GM18526 (cell line): ENCODE measurements around the gene FMO3.

Source experiments
- POLR2A ChIP-seq: IDR thresholded peaks from 3 replicates; pipeline ENCODE4 v1.6.1; 2011; ENCODE audit not compliant: insufficient read length; ENCODE audit errors: extremely low read depth

FMO3 gene

GRCh38 chr1:171107969-171108368 lies 17.3 kb downstream of the FMO3 start:
- TF ChIP-seq POLR2A, result no peak

GRCh38 chr1:171109966-171110365 lies 19.3 kb downstream of the FMO3 start:
- no peak for TF ChIP-seq POLR2A

- TF ChIP-seq POLR2A, result no peak
Measured at GRCh38 chr1:171110621-171111326, 20.1 kb downstream of the FMO3 start.

DNA sequence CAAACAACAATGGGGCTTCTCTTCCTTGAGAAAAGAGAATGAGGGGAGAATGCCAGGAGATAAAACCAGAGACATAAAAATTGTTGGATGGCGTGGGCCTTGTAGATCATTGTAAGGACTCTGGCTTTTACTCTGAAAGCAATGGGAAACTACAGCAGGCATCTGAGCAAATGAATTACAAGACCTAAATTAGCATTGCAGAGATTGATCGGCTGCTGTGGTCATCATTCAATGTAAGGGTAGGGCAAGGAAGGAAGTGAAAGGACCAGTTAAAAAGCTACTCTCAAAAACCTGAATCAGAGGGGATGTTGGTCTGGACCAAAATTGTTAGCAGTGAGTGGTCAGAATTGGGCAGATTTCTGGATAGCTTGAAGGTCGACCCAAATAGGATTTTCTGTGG lies 21.4 kb downstream of the FMO3 start:
- no peak for TF ChIP-seq POLR2A

DNA sequence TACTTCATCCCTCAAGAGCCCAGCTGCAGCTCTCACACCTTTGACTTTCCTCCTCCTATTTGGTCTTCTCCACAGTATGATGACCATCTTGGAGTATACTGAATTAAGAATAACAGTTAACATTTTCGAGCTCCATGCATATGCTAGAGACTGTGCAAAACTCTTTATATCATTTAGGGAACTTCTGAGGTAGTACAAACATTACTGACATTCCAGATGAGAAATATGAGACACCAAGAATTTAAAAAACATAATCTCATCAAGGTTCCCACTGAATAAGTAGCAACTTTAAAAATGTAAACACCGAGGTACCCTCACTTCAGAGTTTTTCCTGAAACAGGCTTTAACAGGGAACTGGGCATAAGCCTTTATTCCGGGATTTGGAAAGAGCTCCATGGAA lies 22.7 kb downstream of the FMO3 start:
- no peak for TF ChIP-seq POLR2A

- TF ChIP-seq POLR2A, result no peak
Measured at GRCh38 chr1:171115280-171115897, 24.7 kb downstream of the FMO3 start.

DNA sequence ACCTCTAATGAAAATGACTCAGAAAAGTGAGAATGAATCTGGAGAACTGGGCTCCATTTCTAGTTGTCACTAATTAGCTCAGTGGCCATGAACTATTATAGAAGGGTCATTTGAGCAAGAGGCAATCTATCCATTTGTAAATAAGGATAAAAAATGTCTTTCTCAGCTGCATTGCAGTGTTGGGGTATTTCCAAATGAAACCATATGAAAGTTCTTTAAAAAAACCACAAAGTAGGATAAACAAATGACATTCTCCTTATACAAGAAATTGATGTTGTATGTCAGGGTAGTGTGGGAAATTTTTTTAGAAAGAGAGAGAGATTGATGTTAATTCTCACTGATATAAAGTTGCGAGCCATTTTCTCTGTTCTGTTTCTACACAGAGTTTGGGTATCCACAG lies 26.0 kb downstream of the FMO3 start:
- TF ChIP-seq POLR2A, result no peak

GRCh38 chr1:171117085-171117484 lies 26.4 kb downstream of the FMO3 start:
- TF ChIP-seq POLR2A, result no peak

GRCh38 chr1:171119648-171120047 lies 28.9 kb downstream of the FMO3 start:
- TF ChIP-seq POLR2A, result no peak

GRCh38 chr1:171122299-171122698 lies 31.6 kb downstream of the FMO3 start:
- TF ChIP-seq POLR2A, result no peak

GRCh38 chr1:171122893-171123292 lies 32.2 kb downstream of the FMO3 start:
- TF ChIP-seq POLR2A, result no peak

DNA sequence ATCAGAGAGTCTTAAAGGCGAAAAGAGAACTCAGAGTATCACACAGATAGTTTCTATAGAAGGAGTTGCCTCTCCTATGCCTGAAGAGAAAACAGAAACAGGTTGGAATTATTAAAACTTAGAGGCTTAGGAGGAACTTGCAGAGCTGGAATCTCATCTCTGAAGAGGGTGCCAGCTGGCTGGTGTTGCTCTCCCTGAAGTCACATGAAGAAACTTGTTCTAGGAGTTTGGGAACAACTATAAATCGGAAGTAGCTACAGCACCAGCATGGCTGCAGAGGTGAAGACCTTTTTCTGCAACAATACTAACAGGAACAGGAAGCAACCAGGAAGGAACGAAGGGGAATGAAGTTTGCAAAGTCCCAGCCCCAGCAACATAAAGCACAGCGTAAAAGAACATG lies 35.8 kb downstream of the FMO3 start:
- TF ChIP-seq POLR2A, result no peak

- TF ChIP-seq POLR2A, result no peak
Measured at GRCh38 chr1:171127099-171127498, 36.4 kb downstream of the FMO3 start.

- no peak for TF ChIP-seq POLR2A
Measured at GRCh38 chr1:171127501-171127900, 36.8 kb downstream of the FMO3 start.

DNA sequence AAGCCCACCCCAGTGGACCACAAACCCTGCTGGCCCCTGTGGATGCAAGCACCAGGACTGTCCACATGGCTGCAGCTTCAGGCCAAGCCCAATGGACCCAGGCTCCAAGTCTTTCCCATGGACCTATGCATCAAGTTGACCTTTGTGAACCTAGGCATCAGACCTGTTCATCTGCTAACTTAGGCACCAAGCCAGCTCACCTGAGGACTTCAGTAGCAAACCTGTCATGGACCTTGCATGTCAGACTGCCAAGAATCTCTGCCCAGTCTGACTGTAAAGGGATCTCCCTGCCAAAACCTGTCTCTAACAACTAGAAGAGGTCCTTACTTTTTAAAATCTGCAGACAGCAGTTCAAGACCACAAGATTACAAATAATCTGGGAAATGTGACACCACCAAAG lies 37.8 kb downstream of the FMO3 start:
- no peak for TF ChIP-seq POLR2A

DNA sequence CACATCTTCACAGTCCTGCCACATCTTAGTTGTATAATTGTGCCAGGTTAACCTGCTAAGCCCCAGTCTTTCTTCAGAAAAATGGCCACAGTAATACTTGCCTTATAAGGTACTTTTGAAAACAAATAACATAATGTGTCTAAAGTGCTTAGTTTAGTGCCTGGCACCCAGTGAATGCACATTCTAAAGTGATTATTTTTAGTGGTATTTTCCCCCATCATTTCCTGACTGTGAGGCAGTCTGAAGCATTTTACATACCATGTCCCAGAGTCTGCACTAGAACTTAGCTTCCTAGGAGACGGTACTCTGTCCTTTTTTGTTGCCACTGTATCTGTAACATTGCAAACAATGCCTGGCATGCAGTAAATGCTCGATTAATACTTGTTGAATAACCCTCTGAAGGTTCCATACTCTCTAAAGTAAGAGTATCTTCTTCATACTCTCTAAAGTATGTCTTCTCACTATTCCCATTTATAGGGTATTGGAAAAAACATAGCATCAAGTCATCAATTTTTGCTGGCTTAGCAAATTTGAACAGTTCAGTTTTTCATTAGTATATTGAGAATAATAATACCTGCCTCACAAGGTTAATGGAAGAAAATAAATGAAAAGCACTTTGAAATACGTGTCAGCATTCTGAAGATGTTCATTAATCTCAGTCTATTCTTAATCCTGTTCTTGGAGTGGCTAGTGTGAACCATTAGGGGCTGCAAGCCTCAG lies 43.7 kb downstream of the FMO3 start:
- no peak for TF ChIP-seq POLR2A

GRCh38 chr1:171137580-171137979 lies 46.9 kb downstream of the FMO3 start:
- TF ChIP-seq POLR2A, result no peak

DNA sequence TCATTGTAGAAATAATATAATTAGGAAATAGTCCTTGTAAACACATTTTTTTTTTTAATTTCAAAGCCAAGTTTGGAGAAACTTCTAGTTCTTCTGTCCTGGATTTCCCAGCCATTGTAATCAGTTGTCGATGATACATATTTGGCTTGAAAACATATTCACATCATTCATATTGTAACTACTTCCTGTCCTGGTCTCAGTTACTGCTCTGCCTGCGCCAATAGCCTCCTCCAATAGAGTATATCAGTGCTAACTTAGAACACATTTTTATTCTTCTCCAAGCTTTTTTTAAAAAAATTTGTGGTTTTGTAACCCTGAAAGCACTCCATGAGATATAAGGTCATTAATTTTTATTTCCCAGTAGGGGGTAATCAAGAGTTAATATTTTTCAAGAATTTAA lies 48.3 kb downstream of the FMO3 start:
- no peak for TF ChIP-seq POLR2A
